Measurements from ENCODE around the gene MT1A.
"Not testable (repeated sequence)": the region's sequence is repeated elsewhere in the genome, so short reads cannot be mapped to it uniquely, and the experiment has no call there.

The MT1A gene

DNA sequence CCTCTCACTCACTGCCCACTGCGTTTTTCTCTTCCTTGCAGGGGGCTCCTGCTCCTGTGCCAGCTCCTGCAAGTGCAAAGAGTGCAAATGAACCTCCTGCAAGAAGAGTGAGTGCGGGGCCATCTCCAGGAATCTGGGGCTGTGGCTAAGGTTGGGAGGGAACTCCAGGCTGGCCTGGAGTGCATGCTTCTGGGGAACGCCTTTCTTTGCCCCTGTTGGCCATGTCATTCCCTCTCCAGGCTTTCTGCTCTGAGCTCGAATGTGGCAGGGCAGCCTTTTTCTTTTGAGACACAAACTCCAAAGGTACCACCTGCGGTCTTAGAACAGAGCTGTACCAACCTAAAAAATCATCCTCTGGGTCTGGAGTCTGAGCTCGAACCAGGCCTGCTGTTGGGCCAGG, 20.3 kb upstream of the MT1A start:
- TF ChIP-seq, protein P1, sequence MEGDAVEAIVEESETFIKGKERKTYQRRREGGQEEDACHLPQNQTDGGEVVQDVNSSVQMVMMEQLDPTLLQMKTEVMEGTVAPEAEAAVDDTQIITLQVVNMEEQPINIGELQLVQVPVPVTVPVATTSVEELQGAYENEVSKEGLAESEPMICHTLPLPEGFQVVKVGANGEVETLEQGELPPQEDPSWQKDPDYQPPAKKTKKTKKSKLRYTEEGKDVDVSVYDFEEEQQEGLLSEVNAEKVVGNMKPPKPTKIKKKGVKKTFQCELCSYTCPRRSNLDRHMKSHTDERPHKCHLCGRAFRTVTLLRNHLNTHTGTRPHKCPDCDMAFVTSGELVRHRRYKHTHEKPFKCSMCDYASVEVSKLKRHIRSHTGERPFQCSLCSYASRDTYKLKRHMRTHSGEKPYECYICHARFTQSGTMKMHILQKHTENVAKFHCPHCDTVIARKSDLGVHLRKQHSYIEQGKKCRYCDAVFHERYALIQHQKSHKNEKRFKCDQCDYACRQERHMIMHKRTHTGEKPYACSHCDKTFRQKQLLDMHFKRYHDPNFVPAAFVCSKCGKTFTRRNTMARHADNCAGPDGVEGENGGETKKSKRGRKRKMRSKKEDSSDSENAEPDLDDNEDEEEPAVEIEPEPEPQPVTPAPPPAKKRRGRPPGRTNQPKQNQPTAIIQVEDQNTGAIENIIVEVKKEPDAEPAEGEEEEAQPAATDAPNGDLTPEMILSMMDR (IDR thresholded peaks at IDR 0.05; ENCODE audit: low read depth, low read length, missing control alignments), result no peak
- Histone ChIP-seq H3K27ac (no peak overlapping the region), H3K27me3 (replicated peaks) (no peaks in the 10 kb centered on the region), H3K36me3 (replicated peaks) (no peaks in the 10 kb centered on the region), H3K4me3 (ENCODE audit: low read depth, low read length) (peak overlapping the region; percentile 57)
- in situ Hi-C loops (cut with HindIII; ENCODE audit: low pct_ligation_motif_present, low sequenced_read_pairs), result no loop called here
- no peak for DNase-seq

DNA sequence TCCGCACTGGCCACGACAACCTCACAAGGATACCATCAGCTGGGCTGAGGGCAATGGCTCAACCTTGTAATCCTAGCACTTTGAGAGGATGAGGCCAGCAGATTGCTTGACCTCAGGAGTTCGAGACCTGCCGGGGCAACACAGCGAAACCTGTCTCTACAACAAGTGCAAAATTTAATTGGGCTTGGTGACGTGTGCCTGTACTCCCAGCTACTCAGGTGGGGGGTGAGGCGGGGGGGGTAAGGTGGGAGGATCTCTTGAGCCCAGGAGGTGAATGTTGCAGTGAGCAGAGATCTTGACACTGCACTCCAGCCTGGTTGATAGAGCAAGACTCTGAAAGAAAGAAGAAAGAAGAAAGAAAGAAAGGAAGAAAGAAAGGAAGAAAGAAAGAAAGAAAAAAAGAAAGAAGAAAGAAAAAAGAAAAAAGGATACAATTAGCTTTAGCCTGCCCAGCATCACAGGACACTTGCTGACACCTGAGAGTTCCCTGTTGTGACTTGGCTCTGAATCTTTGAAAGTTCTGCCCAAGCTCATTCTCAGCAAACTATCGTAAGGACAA, 18.0 kb upstream of the MT1A start:
- no peak for DNase-seq
- Histone ChIP-seq H3K27ac (no peak overlapping the region), H3K27me3 (replicated peaks) (no peaks in the 10 kb centered on the region), H3K36me3 (replicated peaks) (no peaks in the 10 kb centered on the region), H3K4me3 (ENCODE audit: low read depth, low read length) (no peak overlapping the region)
- in situ Hi-C loops (cut with HindIII; ENCODE audit: low pct_ligation_motif_present, low sequenced_read_pairs), result no loop called here
- TF ChIP-seq, protein P1 (IDR thresholded peaks at IDR 0.05; ENCODE audit: low read depth, low read length, missing control alignments), result no peak

DNA sequence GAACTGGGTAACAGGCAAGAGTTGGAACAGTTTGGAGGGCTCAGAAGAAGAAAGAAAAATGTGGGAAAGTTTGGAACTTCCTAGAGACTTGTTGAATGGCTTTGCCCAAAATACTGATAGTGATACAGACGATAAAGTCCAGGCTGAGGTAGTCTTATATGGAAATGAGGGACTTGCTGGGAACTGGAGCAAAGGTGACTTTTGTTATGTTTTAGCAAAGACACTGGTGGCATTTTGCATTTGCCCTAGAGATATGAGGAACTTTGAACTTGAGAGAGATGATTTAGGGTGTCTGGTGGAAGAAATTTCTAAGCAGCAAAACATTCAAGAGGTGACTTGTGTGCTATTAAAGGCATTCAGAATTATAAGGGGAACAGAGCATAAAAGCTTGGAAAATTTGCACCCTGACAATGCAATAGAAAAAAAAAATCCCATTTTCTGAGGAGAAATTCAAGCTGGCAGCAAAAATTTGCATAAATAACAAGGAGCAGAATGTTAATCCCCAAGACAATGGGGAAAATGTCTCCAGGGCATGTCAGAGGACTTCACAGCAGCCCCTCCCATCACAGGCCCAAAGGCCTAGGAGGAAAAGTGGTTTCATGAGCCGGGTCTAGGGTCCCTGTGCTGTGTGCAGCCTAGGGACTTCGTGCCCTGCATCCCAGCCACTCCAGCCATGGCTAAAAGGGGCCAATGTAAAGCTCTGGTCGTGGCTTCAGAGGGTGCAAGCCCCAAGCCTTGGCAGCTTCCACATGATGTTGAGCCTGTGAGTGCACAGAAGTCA, 16.6 kb upstream of the MT1A start:
- H3K27me3 ChIP-seq (replicated peaks); H3K4me3 ChIP-seq (ENCODE audit: low read depth, low read length); H3K36me3 ChIP-seq (replicated peaks); in situ Hi-C loops (cut with HindIII; ENCODE audit: low pct_ligation_motif_present, low sequenced_read_pairs); DNase-seq; H3K27ac ChIP-seq: not testable (repeated sequence)

DNA sequence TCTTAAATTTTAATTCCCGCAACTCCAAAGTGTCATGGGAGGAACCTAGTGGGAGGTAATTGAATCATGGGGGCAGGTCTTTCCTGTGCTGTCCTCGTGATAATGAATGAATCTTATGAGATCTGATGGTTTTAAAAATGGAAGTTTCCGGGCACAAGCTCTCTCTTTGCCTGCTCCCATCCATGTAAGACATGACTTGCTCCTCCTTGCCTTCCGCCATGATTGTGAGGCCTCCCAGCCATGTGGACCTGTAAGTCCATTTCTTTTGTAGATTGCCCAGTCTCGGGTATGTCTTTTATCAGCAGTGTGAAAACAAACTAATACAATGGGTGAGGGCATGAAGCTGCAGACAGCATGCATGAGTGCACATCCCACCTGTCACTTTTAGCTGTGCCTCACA, 15.3 kb upstream of the MT1A start:
- DNase-seq; H3K27me3 ChIP-seq (replicated peaks); in situ Hi-C loops (cut with HindIII; ENCODE audit: low pct_ligation_motif_present, low sequenced_read_pairs); H3K4me3 ChIP-seq (ENCODE audit: low read depth, low read length); H3K27ac ChIP-seq; H3K36me3 ChIP-seq (replicated peaks): not testable (repeated sequence)

DNA sequence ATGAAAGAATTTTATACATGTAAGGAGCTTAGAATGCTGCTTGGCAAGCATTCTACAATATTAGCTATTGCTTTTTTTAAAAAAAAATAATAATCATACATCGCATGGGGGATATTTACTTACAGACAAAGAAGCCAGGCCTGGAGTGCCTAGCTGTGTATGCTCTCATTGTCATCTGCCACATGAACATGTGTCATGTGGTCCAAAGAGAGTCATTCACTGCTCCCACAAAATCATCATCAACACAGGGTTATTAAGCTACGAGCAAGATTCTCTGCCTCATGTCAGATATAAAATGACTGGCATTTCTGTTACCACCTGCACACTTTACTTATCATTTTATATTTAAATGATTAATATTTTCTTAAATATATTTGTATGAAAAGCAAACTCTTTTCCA, 14.8 kb upstream of the MT1A start:
- H3K4me3 ChIP-seq (ENCODE audit: low read depth, low read length), result no peak overlapping the region
- H3K27ac ChIP-seq, result no peak overlapping the region
- DNase-seq, result no peak
- H3K27me3 ChIP-seq (replicated peaks), result no peaks in the 10 kb centered on the region
- TF ChIP-seq, protein P1 (IDR thresholded peaks at IDR 0.05; ENCODE audit: low read depth, low read length, missing control alignments), result no peak
- in situ Hi-C loops (cut with HindIII; ENCODE audit: low pct_ligation_motif_present, low sequenced_read_pairs), result no loop called here
- H3K36me3 ChIP-seq (replicated peaks), result no peaks in the 10 kb centered on the region

DNA sequence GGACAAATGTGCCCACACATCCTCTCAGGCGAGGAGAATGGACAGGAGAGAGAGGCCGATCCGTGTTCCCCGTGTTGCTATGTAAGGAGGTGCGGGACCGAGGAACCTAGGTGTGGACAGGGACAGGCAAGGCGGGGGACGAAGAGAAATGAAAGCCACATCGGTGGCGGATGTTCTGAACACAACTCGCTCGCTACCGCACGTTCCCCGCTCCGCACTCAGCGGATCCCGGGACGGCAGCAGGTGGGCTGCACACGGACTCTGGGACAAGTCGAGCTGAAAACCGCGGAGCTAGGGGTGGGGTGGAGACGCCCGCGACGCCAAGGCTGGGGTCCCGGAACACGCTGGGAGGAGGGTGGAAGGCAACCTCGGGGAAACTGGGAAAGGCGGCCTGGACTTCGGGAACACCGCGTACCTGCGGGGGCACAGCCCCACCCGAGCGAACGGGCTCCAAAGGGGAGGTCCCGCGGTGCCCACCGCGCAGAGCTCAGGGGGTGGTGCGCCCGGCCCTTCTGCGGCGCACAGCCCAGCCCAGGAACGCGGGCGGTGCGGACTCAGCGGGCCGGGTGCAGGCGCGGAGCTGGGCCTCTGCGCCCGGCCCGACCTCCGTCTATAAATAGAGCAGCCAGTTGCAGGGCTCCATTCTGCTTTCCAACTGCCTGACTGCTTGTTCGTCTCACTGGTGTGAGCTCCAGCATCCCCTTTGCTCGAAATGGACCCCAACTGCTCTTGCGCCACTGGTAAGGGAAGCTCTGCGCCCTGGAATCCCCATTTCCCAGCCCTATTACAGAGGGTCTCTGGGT, 13.1 kb upstream of the MT1A start, which contains the start of gene MT1E:
TSS of gene MT1E (plus strand) at position 642 of the 803 bp plus-strand sequence. CDS start at position 713, 71 bp downstream.
- H3K4me3 ChIP-seq (ENCODE audit: low read depth, low read length), result peak within 1 kb of the TSS; percentile 74
- H3K27me3 ChIP-seq (replicated peaks), result no peaks in the 10 kb centered on the region
- H3K36me3 ChIP-seq (replicated peaks), result no peaks in the 10 kb centered on the region
- in situ Hi-C loops (cut with HindIII; ENCODE audit: low pct_ligation_motif_present, low sequenced_read_pairs), result no loop called here
- TF ChIP-seq, protein P1 (IDR thresholded peaks at IDR 0.05; ENCODE audit: low read depth, low read length, missing control alignments), result no peak
- peak within 1 kb of the TSS; percentile 75 for H3K27ac ChIP-seq
- peak; percentile 70 for DNase-seq
